ENCODE data around the gene CARD19.
"Not testable (repeated sequence)": the region's sequence is repeated elsewhere in the genome, so short reads cannot be mapped to it uniquely, and the experiment has no call there.

CARD19 gene

GRCh38 chr9:93141771-93142483, 45.9 kb downstream of the CARD19 start:
- Histone ChIP-seq H3K4me2 (ENCODE audit: low read length) (no peak overlapping the region), H3K9me2 (replicated peaks; ENCODE audit: control insufficient read depth, low read length) (no peaks in the 10 kb centered on the region), H4K20me1 (ENCODE audit: control insufficient read depth, insufficient read depth, low read depth, low read length) (no peaks in the 10 kb centered on the region), H3K27ac (ENCODE audit: low read depth, low read length) (no peak overlapping the region), H3F3A (ENCODE audit: control insufficient read depth, insufficient read depth) (peaks cover 11% of the 10 kb centered on the region), H3K4me1 (ENCODE audit: control insufficient read depth, low read length) (peaks cover 80% of the 10 kb centered on the region), H3K36me3 (ENCODE audit: control insufficient read depth, low read length) (no peaks in the 10 kb centered on the region), H3K27me3 (ENCODE audit: control insufficient read depth, low read length) (no peaks in the 10 kb centered on the region), H3K4me3 (ENCODE audit: low read length) (no peak overlapping the region), H3K79me2 (ENCODE audit: control insufficient read depth, low read length) (no peaks in the 10 kb centered on the region), H3K9me3 (ENCODE audit: control insufficient read depth, insufficient read depth, low read length) (no peaks in the 10 kb centered on the region)
- no peak for TF ChIP-seq EZH2phosphoT487 (IDR thresholded peaks at IDR 0.05; ENCODE audit: borderline replicate concordance, low read length)
- no peak for TF ChIP-seq CTCF (IDR thresholded peaks at IDR 0.05; ENCODE audit: low read depth, low read length, poor library complexity, severe bottlenecking)

DNA sequence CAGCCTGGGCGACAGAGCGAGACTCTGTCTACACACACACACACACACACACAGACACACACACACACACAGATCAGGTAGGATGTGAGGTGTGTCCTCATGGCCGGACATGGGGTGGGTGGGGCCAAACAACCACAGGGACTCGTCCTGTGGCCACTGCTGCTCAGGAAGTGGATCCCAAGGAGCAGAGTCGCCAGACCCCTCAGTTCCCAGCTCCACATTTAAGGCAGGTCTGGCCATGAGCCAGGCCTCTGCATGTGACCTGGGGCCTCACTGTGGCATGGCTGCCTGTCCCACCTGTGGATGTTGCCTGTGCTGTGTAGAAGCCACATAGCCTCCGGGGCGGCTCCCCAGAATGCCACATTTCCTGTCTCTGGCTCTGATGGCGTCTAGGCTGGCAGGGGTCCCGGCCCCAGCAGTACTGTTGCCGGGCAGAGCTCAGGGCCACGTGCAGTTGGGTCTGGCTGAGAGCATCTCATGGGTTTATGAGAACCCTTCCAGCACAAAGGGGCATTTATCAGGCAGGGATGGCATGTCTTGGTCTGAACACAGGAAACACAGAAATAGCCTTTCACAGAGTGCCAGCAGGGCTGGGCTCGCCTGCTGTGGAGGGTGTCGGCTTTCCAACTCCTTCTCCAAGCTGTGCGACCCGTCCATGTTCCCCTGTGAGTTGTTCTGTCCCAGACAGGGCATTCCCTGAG, 48.0 kb downstream of the CARD19 start:
- Histone ChIP-seq H3K79me2 (ENCODE audit: control insufficient read depth, low read length) (no peaks in the 10 kb centered on the region), H3K36me3 (ENCODE audit: control insufficient read depth, low read length) (no peaks in the 10 kb centered on the region), H3K9me3 (ENCODE audit: control insufficient read depth, insufficient read depth, low read length) (no peaks in the 10 kb centered on the region), H3K27ac (ENCODE audit: low read depth, low read length) (0 out of 2 replicates have a peak overlapping the region, but pooled peaks have one; percentile 9), H3K4me2 (ENCODE audit: low read length) (peak overlapping the region; percentile 52), H3K4me3 (ENCODE audit: low read length) (peak overlapping the region; percentile 15), H4K20me1 (ENCODE audit: control insufficient read depth, insufficient read depth, low read depth, low read length) (no peaks in the 10 kb centered on the region), H3K27me3 (ENCODE audit: control insufficient read depth, low read length) (no peaks in the 10 kb centered on the region), H3K4me1 (ENCODE audit: control insufficient read depth, low read length) (peaks cover 64% of the 10 kb centered on the region), H3F3A (ENCODE audit: control insufficient read depth, insufficient read depth) (peaks cover 4% of the 10 kb centered on the region), H3K9me2 (replicated peaks; ENCODE audit: control insufficient read depth, low read length) (no peaks in the 10 kb centered on the region)
- TF ChIP-seq CTCF (IDR thresholded peaks at IDR 0.05; ENCODE audit: low read depth, low read length, poor library complexity, severe bottlenecking) (no peak), EZH2phosphoT487 (IDR thresholded peaks at IDR 0.05; ENCODE audit: borderline replicate concordance, low read length) (no peak)

DNA sequence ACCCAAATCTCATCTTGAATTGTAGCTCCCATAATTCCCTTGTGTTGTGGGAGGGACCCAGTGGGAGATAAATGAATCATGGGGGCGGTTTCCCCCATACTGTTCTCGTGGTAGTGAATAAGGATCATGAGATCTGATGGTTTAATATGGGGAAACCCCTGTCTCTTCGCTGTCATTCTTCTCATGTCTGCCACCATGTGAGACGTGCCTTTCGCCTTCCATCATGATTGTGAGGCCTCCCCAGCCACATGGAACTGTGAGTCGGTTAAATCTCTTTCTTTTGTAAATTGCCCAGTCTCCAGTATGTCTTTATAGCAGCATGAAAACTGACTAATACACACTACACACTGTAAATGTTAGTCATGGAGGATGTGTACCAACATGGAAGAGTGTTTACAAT, 50.7 kb downstream of the CARD19 start:
- not testable (repeated sequence) for H3K27me3 ChIP-seq (ENCODE audit: control insufficient read depth, low read length); H3K4me3 ChIP-seq (ENCODE audit: low read length); H3K9me2 ChIP-seq (replicated peaks; ENCODE audit: control insufficient read depth, low read length); H3K9me3 ChIP-seq (ENCODE audit: control insufficient read depth, insufficient read depth, low read length); H3K27ac ChIP-seq (ENCODE audit: low read depth, low read length); H3K36me3 ChIP-seq (ENCODE audit: control insufficient read depth, low read length); H4K20me1 ChIP-seq (ENCODE audit: control insufficient read depth, insufficient read depth, low read depth, low read length); H3K4me2 ChIP-seq (ENCODE audit: low read length); H3K79me2 ChIP-seq (ENCODE audit: control insufficient read depth, low read length); H3F3A ChIP-seq (ENCODE audit: control insufficient read depth, insufficient read depth)
- H3K4me1 ChIP-seq (ENCODE audit: control insufficient read depth, low read length) = peaks cover 57% of the 10 kb centered on the region

DNA sequence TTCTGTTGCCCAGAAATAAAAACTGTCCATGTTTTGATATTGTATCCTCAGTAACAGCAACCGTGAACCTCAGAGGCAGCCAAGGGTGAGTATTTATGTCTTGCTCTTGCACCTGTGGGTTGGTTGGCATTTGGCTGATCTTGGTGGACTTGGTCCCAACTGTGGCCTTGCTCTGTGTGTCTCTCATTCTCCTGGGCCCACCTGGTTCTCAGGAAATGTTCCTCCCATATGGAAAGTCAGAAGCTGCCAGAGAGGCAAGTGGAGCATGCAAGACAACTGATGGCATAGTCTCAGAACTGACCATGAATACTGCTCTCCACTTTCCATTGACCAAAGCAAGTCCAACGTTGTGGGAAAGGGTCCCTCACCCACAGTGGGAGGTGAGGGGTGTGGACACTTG, 51.6 kb downstream of the CARD19 start:
- H4K20me1 ChIP-seq (ENCODE audit: control insufficient read depth, insufficient read depth, low read depth, low read length) = no peaks in the 10 kb centered on the region
- H3K9me3 ChIP-seq (ENCODE audit: control insufficient read depth, insufficient read depth, low read length) = no peaks in the 10 kb centered on the region
- no peak overlapping the region for H3K4me2 ChIP-seq (ENCODE audit: low read length)
- H3K9me2 ChIP-seq (replicated peaks; ENCODE audit: control insufficient read depth, low read length) = no peaks in the 10 kb centered on the region
- peaks cover 4% of the 10 kb centered on the region for H3F3A ChIP-seq (ENCODE audit: control insufficient read depth, insufficient read depth)
- TF ChIP-seq EZH2phosphoT487 (IDR thresholded peaks at IDR 0.05; ENCODE audit: borderline replicate concordance, low read length) = no peak
- TF ChIP-seq CTCF (IDR thresholded peaks at IDR 0.05; ENCODE audit: low read depth, low read length, poor library complexity, severe bottlenecking) = no peak
- no peaks in the 10 kb centered on the region for H3K79me2 ChIP-seq (ENCODE audit: control insufficient read depth, low read length)
- H3K27ac ChIP-seq (ENCODE audit: low read depth, low read length) = no peak overlapping the region
- no peak overlapping the region for H3K4me3 ChIP-seq (ENCODE audit: low read length)
- H3K36me3 ChIP-seq (ENCODE audit: control insufficient read depth, low read length) = no peaks in the 10 kb centered on the region
- H3K27me3 ChIP-seq (ENCODE audit: control insufficient read depth, low read length) = no peaks in the 10 kb centered on the region
- peaks cover 52% of the 10 kb centered on the region for H3K4me1 ChIP-seq (ENCODE audit: control insufficient read depth, low read length)

Data from DOHH2 (cell line).